Upper lobe of left lung (tissue), 6 donors: ENCODE measurements around the gene ATP9B. TPM values are rescaled to one million over a fixed set of nuclear protein-coding genes. Genes with fewer than 3 reads are reported as not detected.
A peak's percentile ranks its signal among the peaks of the same experiment; 100 is the strongest.

Source experiments
- ATAC-seq, 2 donors: fragments of 200-7000 bp; cut with Tn5 transposase; one replicate each; pipeline ENCODE4 v1.9.1; 2022; ENCODE audit warnings: mild to moderate bottlenecking in 2 of 2, moderate library complexity in 2 of 2; ENCODE audit not compliant: low FRiP score in 2 of 2
- DNase-seq, 2 donors: peaks; one replicate each; pipeline ENCODE4 v3.0.0-alpha.2; 2019 to 2020
- H3K27ac ChIP-seq, 4 donors: fragments of 200-600 bp; sonication (generic); one replicate each; pipeline ENCODE4 v1.5.1; 2016 to 2019
- H3K27me3 ChIP-seq, 4 donors: fragments of 200-600 bp; sonication (generic); one replicate each; pipeline ENCODE4 v1.5.1; 2017 to 2019
- H3K36me3 ChIP-seq, 4 donors: fragments of 200-600 bp; sonication (generic); one replicate each; pipeline ENCODE4 v1.5.1; 2016 to 2019
- H3K4me1 ChIP-seq, 4 donors: fragments of 200-600 bp; sonication (generic); one replicate each; pipeline ENCODE4 v1.5.1; 2018 to 2019
- H3K4me3 ChIP-seq, 4 donors: fragments of 200-600 bp; sonication (generic); one replicate each; pipeline ENCODE4 v1.5.1; 2017 to 2019; ENCODE audit warnings: mild to moderate bottlenecking in 2 of 4, moderate library complexity in 1 of 4
- H3K9me3 ChIP-seq, 4 donors: fragments of 200-600 bp; sonication (generic); one replicate each; pipeline ENCODE4 v1.5.1; 2018 to 2019
- CTCF ChIP-seq, 6 experiments: fragments of 450-650 bp in 4 of 6; fragments of 200-600 bp in 2 of 6; sonication (generic) in 2 of 6; IDR thresholded peaks; one replicate each; pipeline ENCODE4 v1.5.1; 2016 to 2019; ENCODE audit warnings: antibody characterized with exemption in 6 of 6
- EP300 ChIP-seq, 4 donors: sonication (generic); formaldehyde crosslinking; IDR thresholded peaks; one replicate each; pipeline ENCODE4 v1.5.1; 2017; ENCODE audit warnings: antibody characterized with exemption in 4 of 4, control low read depth in 2 of 4
- POLR2A ChIP-seq, 4 donors: fragments of 450-650 bp; IDR thresholded peaks; one replicate each; pipeline ENCODE4 v1.5.1; 2016 to 2017; ENCODE audit warnings: antibody characterized with exemption in 4 of 4, mild to moderate bottlenecking in 2 of 4
- POLR2AphosphoS5 ChIP-seq, 2 donors: sonication (generic); formaldehyde crosslinking; IDR thresholded peaks; one replicate each; pipeline ENCODE4 v1.5.1; 2017; ENCODE audit warnings: antibody characterized with exemption in 2 of 2
- WGBS, 2 donors: methylation state at CpG; one replicate each; pipeline ENCODE4 v1.1.5; 2017 to 2018; 5-methylcytosine and 5-hydroxymethylcytosine counted together
- total RNA-seq, 6 donors: library from RNA; depleted of rRNA in 4 of 6; stranded (reverse); fragments of >200 nt in 4 of 6; gene quantifications; one replicate each; pipeline versions ENCODE4 v1.1.0 to v1.2.1, GENCODE V29; 2016 to 2021
- donor health status: DM: no; HTN: no; CAD: no; lungs with moderate emphysema.
- donor health status: DM: no; HTN: yes; CAD: no; lungs with severe emphysema.

Gene ATP9B
- total RNA-seq, 6 donors from 2014 or later, result 29.8 to 124 (median 49.2) TPM

- Histone ChIP-seq H3K27ac (no peak overlapping the region), H3K27me3 (no peaks in the 10 kb centered on the region), H3K36me3 (no peaks in the 10 kb centered on the region), H3K4me1 (no peaks in the 10 kb centered on the region), H3K4me3 (no peak overlapping the region), H3K9me3 (no peaks in the 10 kb centered on the region)
- TF ChIP-seq POLR2AphosphoS5 (IDR thresholded peaks at IDR 0.05), result no peak
- TF ChIP-seq EP300 (IDR thresholded peaks at IDR 0.05), result no peak
- no peak for TF ChIP-seq POLR2A (IDR thresholded peaks at IDR 0.05)
- no peak for TF ChIP-seq CTCF (IDR thresholded peaks at IDR 0.05)
- ATAC-seq (peak; percentile 23 to 77), DNase-seq (peak; percentile 24 to 54)
- 68 to 74% methylated on average over 9 of the region's 9 CpGs for WGBS, 2 donors
These were observed 6.4 kb upstream of the ATP9B start for GRCh38 chr18:79062806-79063205.

- Histone ChIP-seq H3K4me3 (no peak overlapping the region), H3K27ac (no peak overlapping the region), H3K4me1 (peaks cover 0 to 7% (median 5%) of the 10 kb centered on the region in 4 donors), H3K9me3 (no peaks in the 10 kb centered on the region), H3K27me3 (no peaks in the 10 kb centered on the region), H3K36me3 (no peaks in the 10 kb centered on the region)
- ATAC-seq (no peak), DNase-seq (no peak)
- 82% methylated on average over 5 of the region's 5 CpGs for WGBS, 2 donors
- no peak for TF ChIP-seq EP300 (IDR thresholded peaks at IDR 0.05)
- no peak for TF ChIP-seq CTCF (IDR thresholded peaks at IDR 0.05)
- TF ChIP-seq POLR2AphosphoS5 (IDR thresholded peaks at IDR 0.05), result no peak
These were observed 5.0 kb upstream of the ATP9B start for GRCh38 chr18:79064228-79064627.

GRCh38 chr18:79065802-79066201 is 3.4 kb upstream of the ATP9B start:
- Histone ChIP-seq H3K27ac (no peak overlapping the region), H3K9me3 (no peaks in the 10 kb centered on the region), H3K36me3 (no peaks in the 10 kb centered on the region), H3K4me3 (no peak overlapping the region), H3K4me1 (peaks cover 5 to 19% (median 12%) of the 10 kb centered on the region in 4 donors), H3K27me3 (no peaks in the 10 kb centered on the region)
- TF ChIP-seq EP300 (IDR thresholded peaks at IDR 0.05), result no peak
- no peak for TF ChIP-seq POLR2AphosphoS5 (IDR thresholded peaks at IDR 0.05)
- TF ChIP-seq POLR2A (IDR thresholded peaks at IDR 0.05), result no peak
- no peak for TF ChIP-seq CTCF (IDR thresholded peaks at IDR 0.05)
- no peak for ATAC-seq
- DNase-seq, result no peak
- 83 to 89% methylated on average over 2 of the region's 2 CpGs for WGBS, 2 donors

GRCh38 chr18:79067611-79068010 is 1.6 kb upstream of the ATP9B start:
- H3K4me3 ChIP-seq, result no peak overlapping the region
- no peaks in the 10 kb centered on the region for H3K36me3 ChIP-seq
- no peak for ATAC-seq
- no peaks in the 10 kb centered on the region for H3K9me3 ChIP-seq
- peak overlapping the region in 1 of 4 donors; percentile 88 for H3K27ac ChIP-seq
- no peak for TF ChIP-seq CTCF (IDR thresholded peaks at IDR 0.05)
- TF ChIP-seq POLR2A (IDR thresholded peaks at IDR 0.05), result no peak
- no peak for TF ChIP-seq POLR2AphosphoS5 (IDR thresholded peaks at IDR 0.05)
- TF ChIP-seq EP300 (IDR thresholded peaks at IDR 0.05), result no peak
- H3K27me3 ChIP-seq, result no peaks in the 10 kb centered on the region
- peaks cover 11 to 23% (median 14%) of the 10 kb centered on the region in 4 donors for H3K4me1 ChIP-seq
- WGBS, 2 donors, result 91 to 93% methylated on average over 4 of the region's 4 CpGs
- no peak for DNase-seq

- no peak for DNase-seq
- 12 to 18% methylated on average over 24 to 49 of the region's 49 CpGs for WGBS, 2 donors
These were observed 755 bp upstream of the ATP9B start for GRCh38 chr18:79068341-79068936.

More at GRCh38 chr18:79068341-79068936, 755 bp upstream of the ATP9B start:
- no peaks in the 10 kb centered on the region for H3K36me3 ChIP-seq
- TF ChIP-seq POLR2A (IDR thresholded peaks at IDR 0.05) (peak in 1 of 4 donors; percentile 77), POLR2AphosphoS5 (IDR thresholded peaks at IDR 0.05) (no peak), EP300 (IDR thresholded peaks at IDR 0.05) (no peak), CTCF (IDR thresholded peaks at IDR 0.05) (no peak)
- H3K4me3 ChIP-seq, result peak overlapping the region; percentile 50 to 98 (median 88)
- H3K27me3 ChIP-seq, result no peaks in the 10 kb centered on the region
- no peaks in the 10 kb centered on the region for H3K9me3 ChIP-seq
- peak overlapping the region; percentile 88 to 97 (median 95) for H3K27ac ChIP-seq
- peak in 1 of 2 donors; percentile 67 for ATAC-seq
- H3K4me1 ChIP-seq, result peaks cover 11 to 23% (median 14%) of the 10 kb centered on the region in 4 donors
